DMS153 treated with DMSO at 0.1 percent for 48 hours (cell line): Measurements from ENCODE around the gene PPP1R16B.
"Not testable (repeated sequence)": the region's sequence is repeated elsewhere in the genome, so short reads cannot be mapped to it uniquely, and the experiment has no call there.

Experiments used
- DNase-seq: peaks from one replicate; lab custom pipeline; 2025; ENCODE audit not compliant: unreplicated experiment; lab: John Stamatoyannopoulos, UW

Gene PPP1R16B

GRCh38 chr20:38930242-38930569, 124.7 kb downstream of the PPP1R16B start:
- no peak for DNase-seq

DNA sequence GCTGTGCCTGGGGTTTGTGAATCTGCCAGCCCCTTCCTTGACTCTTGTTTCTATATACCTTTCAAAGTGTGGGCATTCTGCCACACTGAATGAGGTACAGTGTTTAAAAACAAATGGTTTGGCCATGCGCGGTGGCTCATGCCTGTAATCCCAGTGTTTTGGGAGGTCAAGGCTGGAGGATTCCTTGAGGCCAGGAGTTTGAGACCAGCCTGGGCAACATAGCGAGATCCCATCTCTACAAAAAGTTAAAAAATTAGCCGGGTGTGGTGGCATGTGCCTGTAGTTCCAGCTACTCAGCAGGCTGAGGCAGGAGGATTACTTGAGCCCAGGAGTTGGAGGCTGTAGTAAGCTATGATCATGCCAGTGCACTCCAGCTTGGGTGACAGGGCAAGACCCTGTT, 126.5 kb downstream of the PPP1R16B start:
- no peak for DNase-seq

- DNase-seq = no peak
Measured at GRCh38 chr20:38932457-38933120, 127.1 kb downstream of the PPP1R16B start.

- DNase-seq = no peak
Measured at GRCh38 chr20:38934530-38934929, 129.0 kb downstream of the PPP1R16B start.

DNA sequence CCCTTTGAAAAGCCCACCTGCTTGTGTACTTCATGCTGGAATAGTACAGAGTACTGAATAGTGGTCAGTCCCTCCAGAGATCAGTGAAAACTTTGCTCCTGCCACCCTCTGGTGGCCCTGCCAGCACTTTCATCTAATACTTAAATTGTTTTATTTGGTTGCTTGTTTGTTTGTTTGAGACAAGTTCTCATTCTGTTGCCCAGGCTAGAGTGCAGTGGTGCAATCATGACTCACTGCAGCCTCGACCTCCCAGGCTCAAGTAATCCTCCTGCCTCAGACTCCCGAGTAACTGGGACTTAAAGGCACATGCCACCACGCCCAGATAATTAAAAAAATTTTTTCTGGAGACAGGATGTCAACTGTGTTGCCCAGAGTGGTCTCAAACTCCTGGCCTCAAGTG, 129.8 kb downstream of the PPP1R16B start:
- no peak for DNase-seq

DNA sequence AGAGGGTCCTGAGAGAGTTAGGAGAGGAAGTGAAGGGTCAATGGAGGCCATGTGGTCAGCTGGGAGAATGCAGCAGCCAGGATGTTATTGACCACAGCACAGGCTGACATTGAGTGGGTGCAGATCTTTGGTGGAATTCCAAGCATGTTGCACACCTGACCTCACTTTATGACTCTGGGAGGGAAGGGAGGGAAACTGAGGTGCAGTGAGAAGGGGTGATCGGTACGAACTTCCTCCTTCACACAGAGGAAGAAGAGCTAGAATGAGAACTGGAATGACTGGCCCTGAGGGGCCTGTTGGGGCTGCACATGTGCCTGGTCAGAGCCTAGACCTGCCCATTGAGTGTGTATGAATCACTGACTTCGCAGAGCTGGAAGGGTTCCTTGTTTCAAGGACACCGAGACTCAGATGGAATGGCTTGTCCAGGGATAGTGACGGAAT, 130.5 kb downstream of the PPP1R16B start:
- no peak for DNase-seq

DNA sequence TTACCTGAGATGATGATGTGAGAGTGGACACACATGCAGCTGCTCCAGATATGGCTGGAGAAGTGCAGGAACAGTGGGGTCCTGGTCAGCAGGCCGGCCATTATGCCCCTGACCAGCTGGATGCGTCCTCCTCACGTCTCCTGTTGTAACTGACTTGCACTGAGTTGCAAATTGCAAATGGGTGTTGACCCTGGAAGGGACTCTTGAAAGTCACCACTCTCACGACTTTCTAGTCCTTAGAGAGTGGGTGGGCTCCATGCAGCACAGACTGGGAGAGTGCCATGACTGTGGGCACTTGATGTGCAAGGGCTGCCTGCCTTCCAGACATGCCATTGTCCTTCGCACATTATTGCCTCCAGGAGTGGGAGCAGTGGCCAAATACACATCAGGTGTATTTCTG, 131.5 kb downstream of the PPP1R16B start:
- no peak for DNase-seq

DNA sequence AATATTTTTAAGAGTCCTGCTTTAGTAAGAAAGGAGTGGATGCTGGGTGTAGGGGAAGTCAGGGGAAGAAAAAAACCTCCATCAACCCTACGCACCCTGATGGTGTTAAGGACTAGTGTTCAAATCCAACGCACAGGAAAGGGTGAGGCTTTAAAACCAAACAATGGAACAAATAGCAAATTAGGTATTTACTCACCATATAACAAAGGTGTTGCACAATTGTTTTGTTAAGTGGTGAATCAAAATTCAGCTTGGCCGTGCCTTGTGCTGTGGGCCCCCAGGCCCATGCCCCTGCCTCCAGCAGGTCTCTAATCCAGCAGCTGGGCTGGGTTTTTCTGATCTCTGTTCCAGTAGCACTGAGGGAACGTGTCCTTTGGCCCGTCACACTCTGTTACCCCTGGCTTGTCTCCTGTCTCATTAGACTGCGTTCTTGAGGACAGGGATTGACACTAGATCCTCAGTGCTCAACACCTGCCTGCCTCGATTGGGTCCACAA, 132.5 kb downstream of the PPP1R16B start:
- no peak for DNase-seq

DNA sequence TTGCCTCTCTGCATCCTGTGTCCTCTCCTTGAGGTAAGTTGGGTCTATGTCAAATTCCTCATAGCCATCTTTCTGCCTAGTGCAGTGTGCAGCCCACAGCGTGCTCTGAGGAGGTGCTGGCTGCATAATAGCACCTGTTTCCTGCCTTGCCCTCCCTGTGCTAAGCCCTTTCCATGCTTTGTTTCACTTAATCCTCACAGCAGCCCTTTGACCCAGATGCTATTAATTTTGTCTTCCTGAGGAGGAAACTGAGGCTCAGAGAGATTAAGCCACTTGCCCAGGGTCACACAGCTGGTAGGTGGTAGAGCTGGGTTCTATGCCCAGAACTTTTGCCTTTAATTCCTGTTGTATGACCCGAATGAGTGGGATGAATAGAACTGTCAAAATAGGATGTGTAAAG, 134.2 kb downstream of the PPP1R16B start:
- DNase-seq = no peak

DNA sequence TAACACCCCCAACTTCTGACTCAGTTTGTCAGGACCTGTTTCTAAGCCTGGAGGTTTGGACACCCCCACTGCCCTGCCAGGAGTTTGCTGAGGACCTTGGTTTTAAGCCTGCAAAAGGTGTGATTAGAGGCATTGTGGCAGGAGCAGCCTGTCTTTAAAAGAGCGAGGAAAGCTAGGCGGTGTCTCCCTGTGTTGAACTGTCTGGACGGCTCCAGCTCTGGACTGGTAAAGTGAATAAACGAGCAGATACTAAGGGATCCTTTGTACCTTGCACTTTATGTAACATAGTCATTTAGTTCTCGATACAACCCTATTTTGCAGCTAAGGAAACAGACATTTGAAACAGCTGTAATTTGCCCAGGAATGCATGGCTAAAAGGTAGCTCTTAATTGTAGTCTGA, 135.1 kb downstream of the PPP1R16B start:
- no peak for DNase-seq

- DNase-seq = no peak
Measured at GRCh38 chr20:38941726-38942389, 136.4 kb downstream of the PPP1R16B start.

GRCh38 chr20:38945012-38945411, 139.5 kb downstream of the PPP1R16B start:
- DNase-seq = no peak

DNA sequence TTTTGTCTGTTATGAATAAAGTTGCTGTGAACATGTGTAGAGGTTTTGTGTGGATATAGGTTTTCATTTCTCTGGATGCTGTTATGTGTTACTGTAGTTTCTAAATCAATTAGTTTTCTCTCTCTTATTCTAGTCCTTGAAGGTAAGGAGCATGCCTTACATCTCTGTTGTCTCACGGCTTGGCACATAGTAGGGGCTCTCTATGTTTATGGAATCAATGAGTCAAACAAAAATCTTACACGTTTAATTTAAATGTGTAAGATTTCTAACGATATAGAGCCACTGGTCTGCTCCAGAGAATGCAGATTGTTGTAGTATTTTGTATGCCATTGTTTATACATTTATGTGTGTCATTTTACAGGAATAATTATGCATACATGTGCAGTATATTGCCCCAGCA, 141.3 kb downstream of the PPP1R16B start:
- DNase-seq = no peak

- DNase-seq = no peak
Measured at GRCh38 chr20:38947931-38948362, 142.4 kb downstream of the PPP1R16B start.

- DNase-seq = no peak
Measured at GRCh38 chr20:38950254-38950653, 144.8 kb downstream of the PPP1R16B start.

DNA sequence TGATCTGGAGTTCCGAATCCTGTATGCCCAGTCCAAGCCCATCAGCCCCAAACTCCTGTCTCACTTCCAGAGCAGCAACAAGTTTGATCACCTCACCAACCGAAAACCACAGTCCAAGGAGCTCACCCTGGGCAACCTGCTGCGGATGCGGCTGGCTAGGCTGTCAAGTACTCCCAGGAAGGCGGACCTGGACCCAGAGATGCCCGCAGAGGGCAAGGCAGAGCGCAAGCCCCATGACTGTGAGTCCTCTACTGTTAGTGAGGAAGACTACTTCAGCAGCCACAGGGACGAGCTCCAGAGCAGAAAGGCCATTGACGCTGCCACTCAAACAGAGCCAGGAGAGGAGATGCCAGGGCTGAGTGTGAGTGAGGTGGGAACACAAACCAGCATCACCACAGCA, 146.1 kb downstream of the PPP1R16B start:
- no peak for DNase-seq

- DNase-seq = no peak
Measured at GRCh38 chr20:38952153-38952552, 146.7 kb downstream of the PPP1R16B start.

GRCh38 chr20:38953630-38954340, 148.3 kb downstream of the PPP1R16B start:
- no peak for DNase-seq

- no peak for DNase-seq
Measured at GRCh38 chr20:38957235-38957876, 151.9 kb downstream of the PPP1R16B start.

GRCh38 chr20:38957915-38958485, 152.5 kb downstream of the PPP1R16B start:
- no peak for DNase-seq

GRCh38 chr20:38960187-38960687, 154.7 kb downstream of the PPP1R16B start:
- not testable (repeated sequence) for DNase-seq
